Kidney (tissue), 22 donors: ENCODE data around the gene ZNF432. TPM values are rescaled to one million over a fixed set of nuclear protein-coding genes. Genes with fewer than 3 reads are reported as not detected.
A peak's percentile ranks its signal among the peaks of the same experiment; 100 is the strongest.
"Not testable (repeated sequence)": the region's sequence is repeated elsewhere in the genome, so short reads cannot be mapped to it uniquely, and the experiment has no call there.

Source experiments
- DNase-seq, 5 donors: peaks; one replicate each; pipeline ENCODE4 v3.0.0-alpha.2; 2013 to 2020
- FAIRE-seq: peaks from 2 replicates; lab custom pipeline; 2012; peaks lifted over from hg19 to GRCh38; lab: Jason Lieb, UNC
- H3K27ac ChIP-seq, 2 donors: one replicate each; pipeline ENCODE4 v1.7.0; 2013; ENCODE audit warnings: low read depth in 2 of 2, low read length in 2 of 2, inconsistent platforms in 1 of 2
- H3K27me3 ChIP-seq: one replicate; pipeline ENCODE4 v1.7.1; 2013; ENCODE audit warnings: low read length, inconsistent platforms; ENCODE audit not compliant: control insufficient read depth, insufficient read depth
- H3K36me3 ChIP-seq, 3 donors: one replicate each; pipeline versions ENCODE4 v1.7.0 to v1.7.1; 2013; ENCODE audit warnings: low read length in 3 of 3, control low read depth in 1 of 3, inconsistent platforms in 1 of 3; ENCODE audit not compliant: insufficient read depth in 3 of 3, control insufficient read depth in 2 of 3
- H3K4me1 ChIP-seq, 3 donors: one replicate each; pipeline versions ENCODE4 v1.7.0 to v1.7.1; 2013; ENCODE audit warnings: low read length in 3 of 3, inconsistent platforms in 1 of 3, low read depth in 1 of 3; ENCODE audit not compliant: control insufficient read depth in 2 of 3, insufficient read depth in 2 of 3
- H3K4me3 ChIP-seq, 3 donors: one replicate each; pipeline versions ENCODE4 v1.7.0 to v1.8.1; 2013; ENCODE audit warnings: low read length in 3 of 3, control low read depth in 1 of 3, inconsistent platforms in 1 of 3
- H3K9ac ChIP-seq, 3 donors: one replicate each; pipeline versions ENCODE4 v1.7.0 to v1.7.1; 2013; ENCODE audit warnings: low read length in 3 of 3, control low read depth in 1 of 3, inconsistent platforms in 1 of 3
- H3K9me3 ChIP-seq, 3 donors: one replicate each; pipeline versions ENCODE4 v1.7.0 to v1.7.1; 2013; ENCODE audit warnings: low read length in 3 of 3, control low read depth in 1 of 3, inconsistent platforms in 1 of 3; ENCODE audit not compliant: control insufficient read depth in 2 of 3, insufficient read depth in 1 of 3
- intact Hi-C: fragments of 100-400 bp; cut with DNase I; formaldehyde crosslinking; loops from one replicate; pipeline ENCODE4 v1.11.1; 2022
- long read RNA-seq, 10 donors: library from polyadenylated mRNA in 1 of 10; unstranded in 1 of 10; transcript quantifications; one replicate each; pipeline ENCODE4 v2.0.0 and lab custom pipeline, GENCODE V29; 2021 to 2026
- polyA plus RNA-seq: library from polyadenylated mRNA; stranded (reverse); fragments of 350-450 nt; fragmentation: Illumina TruSeq; extraction: RNeasy Lipid Tissue Mini Kit (QIAGEN cat#74804); gene quantifications from one replicate; pipeline ENCODE4 v1.2.3, GENCODE V29; 2014; ENCODE audit warnings: low read depth, low replicate concordance; ENCODE audit not compliant: insufficient read depth
- total RNA-seq: library from RNA; stranded (reverse); fragmentation: NEBNext Ultra II Directional; extraction: Animal tissue kit (Norgen Biotek cat#: 25700); gene quantifications from one replicate; pipeline ENCODE4 v1.2.1, GENCODE V29; 2021
- TF ChIP-seq, protein P1 (sequence below): IDR thresholded peaks from 3 replicates; pipeline ENCODE4 v1.5.1; 2012; ENCODE audit warnings: mild to moderate bottlenecking, moderate library complexity, borderline replicate concordance; ENCODE audit not compliant: insufficient read depth; ENCODE audit errors: extremely low read depth
- donor health status: control.
- donor health status: control.
- donor health status: control.
- donor health status: control.
- donor health status: control.
- donor health status: DM: yes; HTN: yes; CAD: no.
- donor health status: Normal renal cell carcinoma (clear cell type).

ZNF432 gene
- total RNA-seq: 19.5 TPM
- 4.7 TPM for polyA plus RNA-seq
- long read RNA-seq, donor 1, partial matches to known transcripts: 0 of 1 reads
- long read RNA-seq, donor 1, other reads (novel, unspliced or antisense): 0 of 1 reads
- long read RNA-seq, donor 2, transcript ZNF432-201 (5 exons, 2,577 nt): major isoform, 5 of 5 reads
- long read RNA-seq, donor 2, partial matches to known transcripts: 0 of 5 reads
- long read RNA-seq, donor 2, other reads (novel, unspliced or antisense): 0 of 5 reads
- long read RNA-seq, donor 3: 0 reads
- long read RNA-seq, donor 4, partial matches to known transcripts: 0 of 4 reads
- long read RNA-seq, donor 4, other reads (novel, unspliced or antisense): 0 of 4 reads
- long read RNA-seq, donor 5: 0 reads
- long read RNA-seq, donor 6, partial matches to known transcripts: 0 of 1 reads
- long read RNA-seq, donor 6, other reads (novel, unspliced or antisense): 0 of 1 reads
- long read RNA-seq, donor 7, partial matches to known transcripts: 0 of 4 reads
- long read RNA-seq, donor 7, other reads (novel, unspliced or antisense): 2 of 4 reads
- long read RNA-seq, donor 8, partial matches to known transcripts: 0 of 1 reads
- long read RNA-seq, donor 8, other reads (novel, unspliced or antisense): 0 of 1 reads
- long read RNA-seq, donor 9, partial matches to known transcripts: 0 of 1 reads
- long read RNA-seq, donor 9, other reads (novel, unspliced or antisense): 0 of 1 reads
- long read RNA-seq, donor 10, partial matches to known transcripts: 0 of 2 reads
- long read RNA-seq, donor 10, other reads (novel, unspliced or antisense): 0 of 2 reads

DNA sequence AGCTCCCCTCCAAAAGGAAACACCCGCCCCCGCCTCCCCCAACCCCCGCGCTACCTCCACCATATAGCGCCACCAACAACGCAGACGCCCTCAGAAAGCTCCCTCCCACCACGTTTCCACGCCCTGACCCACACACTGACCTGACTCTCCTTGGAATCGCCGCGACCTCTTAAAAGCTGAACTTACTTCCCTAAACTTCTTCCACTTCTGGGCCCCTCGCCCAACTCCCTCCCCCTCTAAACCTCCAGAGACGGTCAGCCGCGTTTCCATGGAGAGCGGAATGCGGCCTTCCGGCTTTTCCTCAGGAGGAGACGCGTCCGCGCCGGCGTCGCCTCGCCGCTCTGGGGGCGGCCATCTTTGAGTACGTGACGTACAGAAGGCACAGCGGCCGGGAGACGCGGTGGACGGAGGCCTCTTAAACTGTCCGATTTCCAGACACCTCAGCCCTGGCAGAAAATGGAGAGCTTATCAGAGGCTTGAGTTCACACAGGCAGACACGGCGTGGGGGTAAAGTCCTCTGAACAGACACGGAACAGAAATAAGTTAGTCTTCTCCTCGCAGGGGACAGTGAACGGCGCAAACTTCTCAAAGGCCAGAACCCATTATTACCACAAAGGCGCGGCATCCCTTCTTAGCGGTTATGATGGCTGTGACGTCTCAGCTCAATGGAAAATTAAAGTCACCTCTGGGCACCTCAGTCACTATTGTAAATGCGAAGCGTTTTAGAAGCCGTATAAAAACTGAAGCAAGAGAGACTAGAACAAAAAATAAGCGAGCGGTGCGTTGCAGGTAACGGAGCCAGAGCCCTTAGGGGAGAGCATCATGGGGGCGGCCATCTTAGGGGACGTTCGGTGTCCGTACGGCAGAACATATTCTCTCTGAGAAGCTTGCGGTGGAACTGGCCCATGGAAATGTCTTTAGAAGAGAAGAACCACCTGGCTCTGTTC, at the start of gene ZNF432:
Gene ZNF432 (minus strand): TSS at position 284 of the 947 bp plus-strand sequence. CDS start 1,970 bp downstream, outside the sequence.
- Histone ChIP-seq H3K27ac (peak within 1 kb of the TSS; percentile 93 to 98), H3K9ac (peak within 1 kb of the TSS; percentile 84 to 98 (median 92)), H3K4me3 (peak within 1 kb of the TSS; percentile 93 to 97 (median 97)), H3K36me3 (peaks cover 0 to 12% (median 7%) of the 10 kb centered on the region in 3 donors), H3K27me3 (no peaks in the 10 kb centered on the region), H3K4me1 (peaks cover 0 to 3% (median 0%) of the 10 kb centered on the region in 3 donors), H3K9me3 (peaks cover 3 to 25% (median 7%) of the 10 kb centered on the region in 3 donors)
- FAIRE-seq (peak; percentile 29), DNase-seq (peak; percentile 96 to 99 (median 98))
- intact Hi-C loops: no loop called here
- TF ChIP-seq, protein P1, sequence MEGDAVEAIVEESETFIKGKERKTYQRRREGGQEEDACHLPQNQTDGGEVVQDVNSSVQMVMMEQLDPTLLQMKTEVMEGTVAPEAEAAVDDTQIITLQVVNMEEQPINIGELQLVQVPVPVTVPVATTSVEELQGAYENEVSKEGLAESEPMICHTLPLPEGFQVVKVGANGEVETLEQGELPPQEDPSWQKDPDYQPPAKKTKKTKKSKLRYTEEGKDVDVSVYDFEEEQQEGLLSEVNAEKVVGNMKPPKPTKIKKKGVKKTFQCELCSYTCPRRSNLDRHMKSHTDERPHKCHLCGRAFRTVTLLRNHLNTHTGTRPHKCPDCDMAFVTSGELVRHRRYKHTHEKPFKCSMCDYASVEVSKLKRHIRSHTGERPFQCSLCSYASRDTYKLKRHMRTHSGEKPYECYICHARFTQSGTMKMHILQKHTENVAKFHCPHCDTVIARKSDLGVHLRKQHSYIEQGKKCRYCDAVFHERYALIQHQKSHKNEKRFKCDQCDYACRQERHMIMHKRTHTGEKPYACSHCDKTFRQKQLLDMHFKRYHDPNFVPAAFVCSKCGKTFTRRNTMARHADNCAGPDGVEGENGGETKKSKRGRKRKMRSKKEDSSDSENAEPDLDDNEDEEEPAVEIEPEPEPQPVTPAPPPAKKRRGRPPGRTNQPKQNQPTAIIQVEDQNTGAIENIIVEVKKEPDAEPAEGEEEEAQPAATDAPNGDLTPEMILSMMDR: no peak

DNA sequence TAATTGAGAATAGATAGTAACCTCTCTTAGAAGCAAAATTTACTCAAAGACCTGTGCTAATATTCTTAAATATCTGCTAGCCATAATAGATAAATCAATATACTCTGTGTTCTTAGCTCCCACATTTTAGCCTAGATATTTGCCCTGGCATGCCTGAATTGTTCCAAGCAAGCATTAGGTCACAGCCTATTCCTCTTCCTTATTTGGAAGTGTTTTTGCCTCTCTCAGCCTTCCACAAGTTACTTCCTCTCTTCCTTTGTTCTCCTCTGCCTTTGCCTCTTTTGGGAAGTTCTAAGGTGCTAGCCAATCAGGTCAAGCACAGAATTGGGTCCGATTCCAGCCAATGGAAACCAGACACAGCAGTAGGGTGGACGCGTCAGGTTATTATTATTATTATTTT, 47.8 kb upstream of the ZNF432 start:
- H3K27ac ChIP-seq, FAIRE-seq, DNase-seq, H3K9ac ChIP-seq, H3K27me3 ChIP-seq, H3K36me3 ChIP-seq, H3K4me3 ChIP-seq, intact Hi-C loops, H3K4me1 ChIP-seq, H3K9me3 ChIP-seq: not testable (repeated sequence)

DNA sequence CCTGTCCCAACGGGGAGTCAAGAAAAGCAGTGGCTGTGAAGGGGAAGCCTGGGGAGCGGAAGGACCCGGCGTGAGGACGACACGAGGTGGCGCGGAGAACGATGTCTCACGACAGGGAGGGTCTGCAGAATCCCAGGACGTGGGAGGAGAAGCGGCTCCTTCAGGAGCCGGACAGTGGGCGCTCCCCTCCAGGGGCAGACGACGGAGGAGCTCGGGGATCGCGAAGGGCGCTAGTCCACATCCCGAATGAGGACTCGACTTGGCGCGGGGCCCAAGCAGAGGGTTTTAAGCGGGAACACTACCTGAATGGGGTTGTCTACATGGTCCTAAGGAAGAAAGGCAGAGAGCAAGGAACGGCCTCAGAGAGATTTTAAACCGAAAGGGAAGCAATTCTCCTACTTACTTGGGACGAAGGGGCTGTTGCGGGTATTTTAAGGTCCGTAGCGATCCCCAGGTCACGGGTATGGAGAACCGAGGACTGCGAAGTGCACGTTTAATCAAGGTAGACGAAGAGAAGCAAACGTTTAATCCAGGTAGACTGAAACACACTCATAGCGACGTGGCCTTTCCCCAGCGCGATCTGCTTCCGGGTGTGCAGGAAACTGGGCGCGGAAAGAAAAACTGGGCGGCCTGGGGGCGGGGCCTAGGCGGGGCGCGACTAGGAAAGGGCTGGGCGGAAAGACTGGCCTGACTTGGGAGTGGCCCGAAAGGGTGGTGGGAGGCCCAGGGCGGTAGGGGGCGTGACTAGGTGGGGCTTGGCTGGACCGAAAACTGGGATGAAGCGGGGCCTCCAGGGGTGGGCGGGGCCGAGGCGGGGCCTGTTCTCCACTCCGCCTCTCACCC, 46.8 kb upstream of the ZNF432 start, which contains the start of gene ZNF841:
Gene ZNF841 (minus strand): TSS at position 594 of the 843 bp plus-strand sequence. CDS start 10,964 bp downstream, outside the sequence.
- FAIRE-seq (no peak), DNase-seq (peak; percentile 95 to 98 (median 97))
- Histone ChIP-seq H3K9me3 (peaks cover 2 to 9% (median 4%) of the 10 kb centered on the region in 3 donors), H3K9ac (peak within 1 kb of the TSS; percentile 95 to 99 (median 98)), H3K36me3 (peaks cover 0 to 3% (median 0%) of the 10 kb centered on the region in 3 donors), H3K4me3 (peak within 1 kb of the TSS; percentile 99 to 100 (median 100)), H3K27ac (no peak within 1 kb of the TSS), H3K4me1 (peaks cover 0 to 8% (median 7%) of the 10 kb centered on the region in 3 donors), H3K27me3 (no peaks in the 10 kb centered on the region)
- intact Hi-C loops: no loop called here
- TF ChIP-seq, protein P1: no peak
